Upper lobe of right lung (tissue), 1 donor: ENCODE measurements around the gene DEPDC5. TPM values are rescaled to one million over a fixed set of nuclear protein-coding genes. Genes with fewer than 3 reads are reported as not detected.

Experiments used
- ATAC-seq: fragments of 200-7000 bp; cut with Tn5 transposase; one replicate; pipeline ENCODE4 v1.9.1; 2020; ENCODE audit warnings: mild to moderate bottlenecking, moderate library complexity
- DNase-seq: peaks from one replicate; pipeline ENCODE4 v3.0.0-alpha.2; 2020
- H3K27ac ChIP-seq: fragments of 200-600 bp; one replicate; pipeline ENCODE4 v1.8.0; 2022
- H3K27me3 ChIP-seq: fragments of 200-600 bp; one replicate; pipeline ENCODE4 v1.8.0; 2022; ENCODE audit warnings: mild to moderate bottlenecking
- H3K36me3 ChIP-seq: fragments of 200-600 bp; one replicate; pipeline ENCODE4 v1.8.0; 2022
- H3K4me1 ChIP-seq: fragments of 200-600 bp; one replicate; pipeline ENCODE4 v1.8.0; 2022
- H3K4me3 ChIP-seq: fragments of 200-600 bp; one replicate; pipeline ENCODE4 v1.8.0; 2022; ENCODE audit warnings: mild to moderate bottlenecking
- H3K9me3 ChIP-seq: fragments of 200-600 bp; one replicate; pipeline ENCODE4 v1.8.0; 2022
- intact Hi-C: fragments of 100-400 bp; cut with DNase I; formaldehyde crosslinking; loops from one replicate; pipeline ENCODE4 v1.11.0; 2022
- total RNA-seq: library from RNA; stranded (reverse); fragmentation: NEBNext Ultra II Directional; extraction: Animal tissue kit (Norgen Biotek cat#: 25700); gene quantifications from one replicate; pipeline ENCODE4 v1.2.1, GENCODE V29; 2021
- TF ChIP-seq, protein P1 (sequence below): fragments of 200-600 bp; IDR thresholded peaks from one replicate; pipeline ENCODE4 v1.8.0; 2022; ENCODE audit warnings: antibody characterized with exemption
- donor health status: DM: no; HTN: yes; CAD: no; lungs with severe emphysema.

Gene DEPDC5
- total RNA-seq, 1 donor from 2014 or later, result 24.7 TPM

DNA sequence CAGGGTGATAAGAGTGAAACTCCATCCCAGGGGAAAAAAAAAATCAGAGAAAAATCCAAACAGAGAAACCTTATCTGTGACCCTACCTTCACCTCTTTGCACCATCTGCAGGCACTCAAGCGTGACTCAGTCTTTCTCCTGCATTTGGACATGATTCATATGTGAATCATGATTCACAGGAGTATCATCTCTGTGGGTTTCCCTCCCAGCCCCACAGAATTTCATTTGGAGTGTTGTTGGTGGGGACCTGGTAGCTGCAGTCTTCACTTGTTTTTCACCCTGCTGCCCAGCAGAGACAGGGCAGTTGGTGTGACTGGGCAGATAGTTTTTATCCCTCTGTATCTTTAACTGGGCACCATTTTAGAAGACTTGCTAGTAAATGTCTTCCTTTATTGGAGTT lies 75.7 kb downstream of the DEPDC5 start:
- Histone ChIP-seq H3K27me3 (no peaks in the 10 kb centered on the region), H3K4me1 (no peaks in the 10 kb centered on the region), H3K27ac (no peak overlapping the region), H3K36me3 (peaks cover 36% of the 10 kb centered on the region), H3K9me3 (no peaks in the 10 kb centered on the region), H3K4me3 (no peak overlapping the region)
- intact Hi-C loops, result no loop called here
- DNase-seq (no peak), ATAC-seq (no peak)
- TF ChIP-seq, protein P1, sequence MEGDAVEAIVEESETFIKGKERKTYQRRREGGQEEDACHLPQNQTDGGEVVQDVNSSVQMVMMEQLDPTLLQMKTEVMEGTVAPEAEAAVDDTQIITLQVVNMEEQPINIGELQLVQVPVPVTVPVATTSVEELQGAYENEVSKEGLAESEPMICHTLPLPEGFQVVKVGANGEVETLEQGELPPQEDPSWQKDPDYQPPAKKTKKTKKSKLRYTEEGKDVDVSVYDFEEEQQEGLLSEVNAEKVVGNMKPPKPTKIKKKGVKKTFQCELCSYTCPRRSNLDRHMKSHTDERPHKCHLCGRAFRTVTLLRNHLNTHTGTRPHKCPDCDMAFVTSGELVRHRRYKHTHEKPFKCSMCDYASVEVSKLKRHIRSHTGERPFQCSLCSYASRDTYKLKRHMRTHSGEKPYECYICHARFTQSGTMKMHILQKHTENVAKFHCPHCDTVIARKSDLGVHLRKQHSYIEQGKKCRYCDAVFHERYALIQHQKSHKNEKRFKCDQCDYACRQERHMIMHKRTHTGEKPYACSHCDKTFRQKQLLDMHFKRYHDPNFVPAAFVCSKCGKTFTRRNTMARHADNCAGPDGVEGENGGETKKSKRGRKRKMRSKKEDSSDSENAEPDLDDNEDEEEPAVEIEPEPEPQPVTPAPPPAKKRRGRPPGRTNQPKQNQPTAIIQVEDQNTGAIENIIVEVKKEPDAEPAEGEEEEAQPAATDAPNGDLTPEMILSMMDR, result no peak

DNA sequence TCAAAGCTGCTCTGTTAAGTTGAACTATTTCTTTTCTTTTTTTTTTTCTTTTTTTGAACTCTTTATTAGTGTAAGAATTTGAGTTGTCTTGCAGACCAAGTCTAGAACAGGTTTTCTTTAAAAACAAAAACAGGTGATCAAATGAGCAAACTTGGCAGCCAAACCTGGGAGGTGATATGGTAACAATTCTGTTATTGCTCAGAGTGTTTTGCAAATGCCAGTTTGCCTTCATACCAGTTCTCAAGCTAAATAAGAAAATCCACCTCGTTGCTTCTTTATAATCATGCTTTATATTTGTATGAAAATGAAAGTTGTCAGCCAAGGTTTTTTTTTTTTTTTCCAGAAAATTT lies 76.9 kb downstream of the DEPDC5 start:
- Histone ChIP-seq H3K9me3 (no peaks in the 10 kb centered on the region), H3K36me3 (peaks cover 48% of the 10 kb centered on the region), H3K4me3 (no peak overlapping the region), H3K4me1 (no peaks in the 10 kb centered on the region), H3K27ac (no peak overlapping the region), H3K27me3 (no peaks in the 10 kb centered on the region)
- intact Hi-C loops, result no loop called here
- no peak for ATAC-seq
- TF ChIP-seq, protein P1, result no peak
- DNase-seq, result no peak

DNA sequence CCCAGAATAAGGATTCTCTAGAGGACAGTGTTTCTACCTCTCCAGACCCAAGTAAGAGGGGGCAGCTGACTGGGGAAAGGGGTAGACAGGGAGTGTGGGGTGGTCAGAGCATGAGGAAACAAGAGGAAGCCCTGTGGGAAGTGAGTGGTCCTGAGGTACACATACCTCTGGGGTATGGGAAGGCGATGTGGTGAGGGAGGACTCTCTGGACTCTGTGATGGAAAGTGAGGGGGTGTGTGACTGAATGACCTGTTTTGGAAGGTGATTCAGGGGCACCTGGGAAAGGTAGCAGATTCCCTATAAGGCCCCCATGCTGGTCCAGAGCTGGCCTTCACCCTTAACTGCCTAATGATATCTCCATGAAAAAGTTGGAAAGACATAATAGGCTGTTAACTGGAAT lies 80.1 kb downstream of the DEPDC5 start:
- H3K27ac ChIP-seq, result no peak overlapping the region
- ATAC-seq, result no peak
- no peaks in the 10 kb centered on the region for H3K4me1 ChIP-seq
- TF ChIP-seq, protein P1, result no peak
- no peak for DNase-seq
- H3K4me3 ChIP-seq, result no peak overlapping the region
- peaks cover 56% of the 10 kb centered on the region for H3K36me3 ChIP-seq
- intact Hi-C loops, result no loop called here
- H3K9me3 ChIP-seq, result no peaks in the 10 kb centered on the region
- H3K27me3 ChIP-seq, result no peaks in the 10 kb centered on the region

DNA sequence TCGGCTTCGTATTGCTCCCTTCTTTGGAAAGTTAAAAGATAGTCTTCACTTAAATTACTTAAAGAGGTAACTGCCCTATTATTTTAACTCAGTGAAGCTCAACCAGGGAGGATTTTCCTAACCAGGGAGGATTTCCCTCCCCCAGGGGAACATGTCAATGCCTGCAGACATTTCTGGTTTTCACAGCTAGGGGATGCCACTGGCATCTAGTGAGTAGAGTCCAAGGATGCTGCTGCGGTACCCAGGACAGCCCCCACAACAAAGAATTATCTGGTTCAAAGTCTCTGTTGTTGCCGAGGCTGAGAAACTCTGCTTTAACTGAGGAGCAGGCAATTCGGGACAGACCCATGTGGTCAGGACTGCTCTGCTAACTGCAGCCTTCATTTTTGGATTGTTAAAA lies 82.2 kb downstream of the DEPDC5 start:
- Histone ChIP-seq H3K27me3 (no peaks in the 10 kb centered on the region), H3K36me3 (peaks cover 74% of the 10 kb centered on the region), H3K4me1 (no peaks in the 10 kb centered on the region), H3K4me3 (no peak overlapping the region), H3K9me3 (no peaks in the 10 kb centered on the region), H3K27ac (no peak overlapping the region)
- intact Hi-C loops, result no loop called here
- DNase-seq (no peak), ATAC-seq (no peak)
- TF ChIP-seq, protein P1, result no peak

DNA sequence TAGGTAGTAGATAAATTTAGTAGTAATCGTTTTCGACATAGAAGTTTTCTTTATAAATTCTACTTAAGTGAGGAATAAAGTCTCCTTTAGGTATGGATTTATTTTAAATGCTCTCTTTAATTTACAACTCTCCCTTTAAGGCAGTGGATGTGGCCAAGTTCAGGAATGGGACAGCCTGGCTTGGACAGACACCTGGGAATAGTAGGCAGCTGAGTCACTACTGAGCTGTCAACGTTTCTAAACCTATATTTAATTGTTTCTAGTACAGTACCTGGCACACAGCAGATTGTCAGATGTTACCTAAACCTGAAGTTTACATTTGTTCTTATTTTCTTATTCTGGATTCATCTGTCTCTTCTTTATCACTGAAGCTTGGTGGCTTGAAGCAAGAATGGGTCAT lies 85.1 kb downstream of the DEPDC5 start:
- no peak overlapping the region for H3K4me3 ChIP-seq
- H3K36me3 ChIP-seq, result peaks cover 90% of the 10 kb centered on the region
- no peaks in the 10 kb centered on the region for H3K9me3 ChIP-seq
- no peak overlapping the region for H3K27ac ChIP-seq
- TF ChIP-seq, protein P1, result no peak
- no peaks in the 10 kb centered on the region for H3K27me3 ChIP-seq
- DNase-seq (no peak), ATAC-seq (no peak)
- H3K4me1 ChIP-seq, result no peaks in the 10 kb centered on the region
- intact Hi-C loops, result no loop called here

DNA sequence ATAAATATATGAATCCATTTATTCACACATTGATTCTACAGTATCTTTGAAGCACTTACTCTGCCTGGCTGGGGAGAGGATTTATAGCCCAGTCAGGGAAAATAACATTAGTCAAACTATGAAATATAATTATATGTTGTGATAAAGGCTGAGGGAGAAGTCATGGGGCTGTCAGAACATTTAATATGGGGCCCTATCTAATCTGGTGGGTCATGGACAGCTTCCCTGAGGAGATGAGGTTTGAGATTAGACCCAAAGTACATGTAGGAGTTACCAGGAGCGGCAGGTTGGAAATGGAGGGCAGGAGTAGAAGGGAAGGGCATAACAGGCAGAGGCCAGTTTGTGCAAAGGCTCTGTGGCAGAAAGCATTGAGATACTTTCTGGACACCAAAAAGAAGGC lies 86.2 kb downstream of the DEPDC5 start:
- peaks cover 89% of the 10 kb centered on the region for H3K36me3 ChIP-seq
- no peak overlapping the region for H3K27ac ChIP-seq
- no peak for DNase-seq
- intact Hi-C loops, result no loop called here
- H3K4me1 ChIP-seq, result no peaks in the 10 kb centered on the region
- no peaks in the 10 kb centered on the region for H3K9me3 ChIP-seq
- TF ChIP-seq, protein P1, result no peak
- ATAC-seq, result no peak
- H3K4me3 ChIP-seq, result no peak overlapping the region
- no peaks in the 10 kb centered on the region for H3K27me3 ChIP-seq
